ENCODE results near the gene ACOT11.
"Not testable (repeated sequence)": the region's sequence is repeated elsewhere in the genome, so short reads cannot be mapped to it uniquely, and the experiment has no call there.

Gene ACOT11

DNA sequence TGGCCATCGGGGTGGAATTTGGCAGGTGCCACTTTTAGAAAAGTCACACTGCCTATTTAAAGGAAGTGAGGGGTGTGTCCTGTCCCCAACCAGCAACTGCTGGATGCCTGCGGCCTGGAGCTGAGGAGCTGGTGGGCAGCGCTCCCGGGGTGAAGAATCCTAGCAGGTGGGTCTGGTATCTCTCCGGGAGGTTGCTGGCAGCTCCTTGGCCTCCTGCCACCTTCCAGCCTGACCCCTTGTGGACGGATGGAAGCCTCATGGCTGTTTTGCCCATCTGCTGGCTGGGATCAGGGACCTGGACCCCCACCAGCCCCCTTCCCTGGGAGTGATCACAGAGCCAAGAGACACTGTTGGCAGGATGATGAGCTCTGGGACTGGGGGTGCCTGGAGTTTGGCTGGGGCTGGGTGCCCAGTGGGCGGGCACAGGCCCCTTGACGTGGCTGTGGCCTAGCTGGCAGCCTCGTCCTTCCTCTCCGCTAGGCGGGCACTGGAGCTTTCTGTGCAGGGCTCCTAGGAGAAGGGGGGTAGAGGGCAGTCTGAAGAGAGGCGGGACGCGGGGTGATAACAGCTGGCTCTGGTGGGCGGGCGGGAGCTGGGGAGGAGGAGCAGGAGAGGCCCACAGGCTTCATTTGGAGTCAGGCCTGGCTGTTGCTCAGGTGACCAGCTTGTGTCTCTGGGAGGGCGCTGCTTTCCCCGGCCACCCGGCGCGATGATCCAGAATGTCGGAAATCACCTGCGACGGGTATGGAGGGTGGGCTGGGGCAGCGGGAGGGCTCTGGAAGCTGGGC is at the start of gene ACOT11:
Gene ACOT11 (plus strand): TSS at position 628 of the 788 bp plus-strand sequence. CDS start 82 bp downstream, at position 710.
- H3K27ac ChIP-seq (ENCODE audit: low read depth, low read length), result peak within 1 kb of the TSS; percentile 90
- H3K27me3 ChIP-seq (ENCODE audit: control insufficient read depth, insufficient read depth, low read length), result no peaks in the 10 kb centered on the region
- H3K4me3 ChIP-seq (ENCODE audit: low read length), result peak within 1 kb of the TSS; percentile 59
- peaks cover 12% of the 10 kb centered on the region for H3K4me1 ChIP-seq (ENCODE audit: control insufficient read depth, insufficient read depth, low read length)
- H3K9ac ChIP-seq (ENCODE audit: low read length), result peak within 1 kb of the TSS; percentile 14
- H3K36me3 ChIP-seq (ENCODE audit: control insufficient read depth, insufficient read depth, low read length), result no peaks in the 10 kb centered on the region

GRCh38 chr1:54498383-54499096 is 49.5 kb upstream of the ACOT11 start:
- H3K4me3 ChIP-seq (ENCODE audit: low read length), result peak overlapping the region; percentile 43
- no peaks in the 10 kb centered on the region for H3K36me3 ChIP-seq (ENCODE audit: control insufficient read depth, insufficient read depth, low read length)
- H3K4me1 ChIP-seq (ENCODE audit: control insufficient read depth, insufficient read depth, low read length), result peaks cover 10% of the 10 kb centered on the region
- no peak overlapping the region for H3K27ac ChIP-seq (ENCODE audit: low read depth, low read length)
- H3K27me3 ChIP-seq (ENCODE audit: control insufficient read depth, insufficient read depth, low read length), result peaks cover 2% of the 10 kb centered on the region
- no peak overlapping the region for H3K9ac ChIP-seq (ENCODE audit: low read length)

- no peaks in the 10 kb centered on the region for H3K36me3 ChIP-seq (ENCODE audit: control insufficient read depth, insufficient read depth, low read length)
- H3K9ac ChIP-seq (ENCODE audit: low read length), result no peak overlapping the region
- H3K27ac ChIP-seq (ENCODE audit: low read depth, low read length), result no peak overlapping the region
- peaks cover 2% of the 10 kb centered on the region for H3K27me3 ChIP-seq (ENCODE audit: control insufficient read depth, insufficient read depth, low read length)
- peak overlapping the region; percentile 43 for H3K4me3 ChIP-seq (ENCODE audit: low read length)
- peaks cover 10% of the 10 kb centered on the region for H3K4me1 ChIP-seq (ENCODE audit: control insufficient read depth, insufficient read depth, low read length)
Measured at GRCh38 chr1:54499097-54499359, 49.0 kb upstream of the ACOT11 start.

DNA sequence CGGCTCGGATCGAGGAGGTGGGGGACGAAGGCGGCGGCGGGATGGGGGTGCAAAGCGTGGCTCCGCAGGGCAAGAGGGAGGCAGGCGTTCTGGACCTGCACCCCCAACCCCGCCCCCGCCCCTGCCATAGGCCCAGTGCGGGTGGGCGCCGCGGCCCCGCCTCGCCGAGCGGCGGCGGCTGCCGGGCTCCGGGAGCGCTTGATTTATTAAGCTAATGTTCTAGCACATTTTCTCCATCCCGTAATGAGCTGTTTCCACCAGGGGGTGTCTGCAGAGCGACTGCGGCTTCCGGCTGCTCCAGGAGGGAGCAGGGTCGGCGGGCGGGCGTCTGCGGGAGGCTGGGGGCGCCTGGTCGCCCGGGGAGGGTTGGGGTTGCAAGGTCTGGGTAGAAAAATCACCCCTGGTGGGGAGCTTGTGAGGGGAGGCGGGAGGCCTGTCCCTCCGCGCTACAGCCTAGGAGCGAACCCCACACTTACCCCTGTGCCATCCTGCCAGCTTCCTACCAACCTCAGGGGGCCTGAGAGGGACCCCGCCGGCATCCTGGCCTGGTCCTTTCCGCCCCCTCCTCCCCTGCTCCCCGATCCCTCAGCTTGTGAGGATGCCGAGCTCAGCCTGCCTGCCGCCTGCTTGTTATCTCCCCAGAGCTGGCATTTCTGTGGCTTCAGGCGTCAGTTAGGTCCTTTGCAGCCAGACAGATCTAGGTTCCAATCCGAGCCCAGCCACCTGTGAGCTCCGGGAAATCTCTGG is 48.5 kb upstream of the ACOT11 start:
- Histone ChIP-seq H3K36me3 (ENCODE audit: control insufficient read depth, insufficient read depth, low read length) (no peaks in the 10 kb centered on the region), H3K27ac (ENCODE audit: low read depth, low read length) (no peak overlapping the region), H3K4me1 (ENCODE audit: control insufficient read depth, insufficient read depth, low read length) (peaks cover 10% of the 10 kb centered on the region), H3K4me3 (ENCODE audit: low read length) (peak overlapping the region; percentile 60), H3K27me3 (ENCODE audit: control insufficient read depth, insufficient read depth, low read length) (peaks cover 2% of the 10 kb centered on the region), H3K9ac (ENCODE audit: low read length) (no peak overlapping the region)

DNA sequence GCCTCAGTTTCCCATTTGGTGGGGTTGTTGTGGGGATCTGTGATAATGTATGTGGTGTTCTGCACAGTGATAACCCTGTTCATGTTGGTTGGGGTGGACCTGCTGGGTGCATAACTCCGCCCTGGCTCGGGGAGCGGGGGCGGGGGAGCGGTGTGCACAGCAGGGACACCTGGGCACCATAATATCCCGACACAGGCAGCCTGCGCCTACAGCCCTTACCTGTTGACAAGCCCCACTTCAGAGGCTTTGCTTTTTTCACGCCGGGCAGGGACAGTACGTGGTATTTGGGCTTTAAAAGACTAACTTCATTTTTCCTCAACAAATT is 48.0 kb upstream of the ACOT11 start:
- no peak overlapping the region for H3K9ac ChIP-seq (ENCODE audit: low read length)
- H3K36me3 ChIP-seq (ENCODE audit: control insufficient read depth, insufficient read depth, low read length), result no peaks in the 10 kb centered on the region
- peaks cover 10% of the 10 kb centered on the region for H3K4me1 ChIP-seq (ENCODE audit: control insufficient read depth, insufficient read depth, low read length)
- no peak overlapping the region for H3K27ac ChIP-seq (ENCODE audit: low read depth, low read length)
- peak overlapping the region; percentile 60 for H3K4me3 ChIP-seq (ENCODE audit: low read length)
- peaks cover 2% of the 10 kb centered on the region for H3K27me3 ChIP-seq (ENCODE audit: control insufficient read depth, insufficient read depth, low read length)

GRCh38 chr1:54501849-54502248 is 46.2 kb upstream of the ACOT11 start:
- no peak overlapping the region for H3K4me3 ChIP-seq (ENCODE audit: low read length)
- H3K27me3 ChIP-seq (ENCODE audit: control insufficient read depth, insufficient read depth, low read length), result peaks cover 2% of the 10 kb centered on the region
- H3K36me3 ChIP-seq (ENCODE audit: control insufficient read depth, insufficient read depth, low read length), result no peaks in the 10 kb centered on the region
- H3K9ac ChIP-seq (ENCODE audit: low read length), result no peak overlapping the region
- no peak overlapping the region for H3K27ac ChIP-seq (ENCODE audit: low read depth, low read length)
- peaks cover 10% of the 10 kb centered on the region for H3K4me1 ChIP-seq (ENCODE audit: control insufficient read depth, insufficient read depth, low read length)

- H3K4me3 ChIP-seq (ENCODE audit: low read length), result no peak overlapping the region
Measured at GRCh38 chr1:54502342-54502741, 45.7 kb upstream of the ACOT11 start.

GRCh38 chr1:54506594-54506993 is 41.4 kb upstream of the ACOT11 start:
- Histone ChIP-seq H3K4me3 (ENCODE audit: low read length) (no peak overlapping the region), H3K9ac (ENCODE audit: low read length) (no peak overlapping the region), H3K27me3 (ENCODE audit: control insufficient read depth, insufficient read depth, low read length) (no peaks in the 10 kb centered on the region), H3K27ac (ENCODE audit: low read depth, low read length) (no peak overlapping the region), H3K4me1 (ENCODE audit: control insufficient read depth, insufficient read depth, low read length) (no peaks in the 10 kb centered on the region), H3K36me3 (ENCODE audit: control insufficient read depth, insufficient read depth, low read length) (no peaks in the 10 kb centered on the region)

More at GRCh38 chr1:54502342-54502741, 45.7 kb upstream of the ACOT11 start:
- Histone ChIP-seq H3K9ac (ENCODE audit: low read length) (no peak overlapping the region), H3K27me3 (ENCODE audit: control insufficient read depth, insufficient read depth, low read length) (peaks cover 2% of the 10 kb centered on the region), H3K27ac (ENCODE audit: low read depth, low read length) (no peak overlapping the region), H3K4me1 (ENCODE audit: control insufficient read depth, insufficient read depth, low read length) (peaks cover 10% of the 10 kb centered on the region), H3K36me3 (ENCODE audit: control insufficient read depth, insufficient read depth, low read length) (no peaks in the 10 kb centered on the region)

GRCh38 chr1:54507033-54507870 is 40.8 kb upstream of the ACOT11 start:
- Histone ChIP-seq H3K27ac (ENCODE audit: low read depth, low read length) (no peak overlapping the region), H3K9ac (ENCODE audit: low read length) (no peak overlapping the region), H3K4me3 (ENCODE audit: low read length) (no peak overlapping the region), H3K27me3 (ENCODE audit: control insufficient read depth, insufficient read depth, low read length) (no peaks in the 10 kb centered on the region), H3K36me3 (ENCODE audit: control insufficient read depth, insufficient read depth, low read length) (no peaks in the 10 kb centered on the region), H3K4me1 (ENCODE audit: control insufficient read depth, insufficient read depth, low read length) (no peaks in the 10 kb centered on the region)

DNA sequence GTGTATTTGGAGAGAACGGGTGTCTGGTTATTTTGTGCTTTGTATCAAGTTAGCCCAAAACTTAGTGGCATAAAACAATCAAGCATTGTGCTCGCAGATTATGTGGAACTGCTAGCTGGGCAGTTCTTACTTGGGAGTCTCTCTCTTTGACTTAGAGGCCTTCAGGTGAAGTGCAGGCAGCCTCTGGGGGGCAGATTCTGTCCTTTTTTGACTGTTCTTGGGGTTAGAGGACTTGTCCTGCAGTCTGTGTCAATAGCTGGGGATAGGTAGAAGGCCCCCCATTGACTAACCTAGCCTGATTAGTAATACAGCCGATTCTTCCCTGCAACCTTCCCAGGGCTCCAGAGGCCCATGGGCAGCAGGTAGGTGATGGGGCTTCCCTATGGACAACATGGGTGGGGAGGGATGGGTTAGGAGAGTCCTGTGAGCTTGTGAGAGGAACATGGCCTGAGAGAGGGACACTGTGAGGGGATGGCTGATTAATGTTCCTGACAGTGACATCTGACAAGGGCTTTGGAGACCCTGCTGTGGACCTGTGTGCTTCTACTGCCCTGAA is 37.2 kb upstream of the ACOT11 start:
- Histone ChIP-seq H3K36me3 (ENCODE audit: control insufficient read depth, insufficient read depth, low read length) (no peaks in the 10 kb centered on the region), H3K4me1 (ENCODE audit: control insufficient read depth, insufficient read depth, low read length) (no peaks in the 10 kb centered on the region), H3K27me3 (ENCODE audit: control insufficient read depth, insufficient read depth, low read length) (no peaks in the 10 kb centered on the region)

DNA sequence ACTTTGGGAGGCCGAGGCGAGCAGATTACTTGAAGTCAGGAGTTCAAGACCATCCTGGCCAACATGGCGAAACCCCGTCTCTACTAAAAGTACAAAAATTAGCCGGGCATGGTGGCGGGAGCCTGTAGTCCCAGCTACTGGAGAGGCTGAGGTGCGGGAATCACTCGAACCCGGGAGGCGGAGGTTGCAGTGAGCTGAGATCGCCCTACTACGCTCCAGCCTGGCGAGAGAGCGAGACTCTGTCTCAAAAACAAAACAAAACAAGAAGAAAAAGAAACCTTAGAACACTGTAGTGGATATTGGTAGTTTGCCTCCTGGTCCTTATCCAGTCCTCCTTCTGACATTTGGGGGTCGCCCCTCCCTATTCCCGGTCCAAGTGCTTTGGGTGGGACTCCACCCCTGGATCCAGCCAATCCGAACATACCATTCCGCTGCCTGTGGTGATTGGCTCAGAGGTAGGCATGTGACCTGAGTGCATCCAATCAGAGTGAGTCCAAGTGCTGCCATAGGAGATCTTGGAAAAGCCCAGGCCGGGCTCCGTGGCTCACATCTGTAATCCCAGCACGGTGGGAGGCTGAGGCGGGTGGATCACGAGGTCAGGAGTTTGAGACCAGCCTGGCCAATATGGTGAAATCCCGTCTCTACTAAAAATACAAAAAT is 34.0 kb upstream of the ACOT11 start:
- not testable (repeated sequence) for H3K36me3 ChIP-seq (ENCODE audit: control insufficient read depth, insufficient read depth, low read length); H3K9ac ChIP-seq (ENCODE audit: low read length); H3K4me1 ChIP-seq (ENCODE audit: control insufficient read depth, insufficient read depth, low read length); H3K4me3 ChIP-seq (ENCODE audit: low read length); H3K27me3 ChIP-seq (ENCODE audit: control insufficient read depth, insufficient read depth, low read length); H3K27ac ChIP-seq (ENCODE audit: low read depth, low read length)

More for the DNA sequence above, 37.2 kb upstream of the ACOT11 start:
- H3K9ac ChIP-seq (ENCODE audit: low read length), result no peak overlapping the region
- H3K4me3 ChIP-seq (ENCODE audit: low read length), result no peak overlapping the region
- H3K27ac ChIP-seq (ENCODE audit: low read depth, low read length), result no peak overlapping the region
